Smooth muscle cell (in vitro differentiated cells): ENCODE measurements around the gene VAPA. TPM values are rescaled to one million over a fixed set of nuclear protein-coding genes. Genes with fewer than 3 reads are reported as not detected.

Experiments used
- DNase-seq: peaks from one replicate; lab custom pipeline; 2025; ENCODE audit not compliant: unreplicated experiment; lab: John Stamatoyannopoulos, UW
- H2AFZ ChIP-seq: fragments of 200-600 bp; sonication (generic); 2 replicates; pipeline ENCODE4 v1.6.0; 2016; ENCODE audit warnings: antibody characterized with exemption, low read depth, mild to moderate bottlenecking
- H3F3A ChIP-seq: fragments of 200-600 bp; sonication (generic); 2 replicates; pipeline ENCODE4 v1.6.0; 2017; ENCODE audit warnings: antibody characterized with exemption, low read depth
- H3K27ac ChIP-seq: fragments of 200-600 bp; sonication (generic); 2 replicates; pipeline ENCODE4 v1.5.1; 2016; ENCODE audit warnings: low read depth, mild to moderate bottlenecking
- H3K27me3 ChIP-seq: fragments of 200-600 bp; sonication (generic); 2 replicates; pipeline ENCODE4 v1.6.1; 2016; ENCODE audit warnings: low read depth, mild to moderate bottlenecking
- H3K36me3 ChIP-seq: fragments of 200-600 bp; sonication (generic); 2 replicates; pipeline ENCODE4 v1.5.1; 2016; ENCODE audit warnings: low read depth
- H3K4me1 ChIP-seq: fragments of 200-600 bp; sonication (generic); 2 replicates; pipeline ENCODE4 v1.5.1; 2016; ENCODE audit warnings: low read depth
- H3K4me2 ChIP-seq: fragments of 200-600 bp; sonication (generic); 2 replicates; pipeline ENCODE4 v1.6.0; 2016; ENCODE audit warnings: mild to moderate bottlenecking
- H3K4me3 ChIP-seq: fragments of 200-600 bp; sonication (generic); 2 replicates; pipeline ENCODE4 v1.5.1; 2016; ENCODE audit warnings: mild to moderate bottlenecking
- H3K79me2 ChIP-seq: fragments of 200-600 bp; sonication (generic); 2 replicates; pipeline ENCODE4 v1.6.0; 2016; ENCODE audit warnings: low read depth, mild to moderate bottlenecking
- H3K9ac ChIP-seq: fragments of 200-600 bp; sonication (generic); 2 replicates; pipeline ENCODE4 v1.6.0; 2016; ENCODE audit warnings: low read depth
- H3K9me3 ChIP-seq: fragments of 200-600 bp; sonication (generic); replicated peaks from 2 replicates; pipeline ENCODE4 v1.5.1; 2016; ENCODE audit warnings: low read depth
- H4K20me1 ChIP-seq: fragments of 200-600 bp; sonication (generic); 2 replicates; pipeline ENCODE4 v1.6.0; 2016; ENCODE audit warnings: low read depth
- WGBS: methylation state at CpG from one replicate; pipeline ENCODE4 v1.1.7; 2016; ENCODE audit warnings: low lambda C conversion rate; 5-methylcytosine and 5-hydroxymethylcytosine counted together
- polyA plus RNA-seq: library from polyadenylated mRNA; unstranded; fragments of >200 nt; fragmentation: Nextera tagmentation; extraction: Ambion mirVana; gene quantifications from 2 replicates; pipeline ENCODE4 v1.2.1, GENCODE V29; 2016
- total RNA-seq: library from RNA; depleted of rRNA; stranded (reverse); fragments of >200 nt; gene quantifications from 2 replicates; pipeline ENCODE4 v1.2.3, GENCODE V29; 2014
- TF ChIP-seq, protein P1 (sequence below): fragments of 200-600 bp; sonication (generic); IDR thresholded peaks from 2 replicates; pipeline ENCODE4 v1.5.1; 2017; ENCODE audit warnings: borderline replicate concordance, mild to moderate bottlenecking, antibody characterized with exemption; ENCODE audit not compliant: insufficient read depth, poor library complexity, severe bottlenecking

Gene VAPA
- total and polyA plus RNA-seq, 2 experiments from 2014 or later: 315 to 350 TPM

DNA sequence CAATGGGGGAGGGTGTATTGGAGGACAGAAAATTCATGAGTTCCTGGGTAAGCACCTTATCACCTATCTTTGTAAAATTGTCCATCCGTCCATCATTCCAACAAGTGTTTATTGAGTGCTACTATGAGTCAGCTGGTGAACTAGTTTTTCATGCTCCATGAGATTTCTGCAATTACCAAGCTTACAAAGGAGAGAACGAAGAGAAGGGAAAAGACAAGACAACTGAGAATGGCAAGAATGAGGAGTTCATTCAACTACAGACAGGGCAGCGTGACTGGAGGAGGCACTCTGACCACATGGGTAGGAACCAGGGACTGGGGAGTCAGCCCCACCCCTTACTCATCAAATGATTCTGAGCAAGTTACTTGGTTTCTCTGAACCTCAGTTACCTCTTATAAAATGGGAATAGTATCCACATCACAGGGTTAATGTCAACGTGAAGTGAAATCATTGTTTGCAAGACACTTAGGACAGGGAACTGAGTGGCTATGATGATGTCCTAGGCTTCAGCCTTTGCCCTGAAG, 46.7 kb upstream of the VAPA start:
- TF ChIP-seq, protein P1, sequence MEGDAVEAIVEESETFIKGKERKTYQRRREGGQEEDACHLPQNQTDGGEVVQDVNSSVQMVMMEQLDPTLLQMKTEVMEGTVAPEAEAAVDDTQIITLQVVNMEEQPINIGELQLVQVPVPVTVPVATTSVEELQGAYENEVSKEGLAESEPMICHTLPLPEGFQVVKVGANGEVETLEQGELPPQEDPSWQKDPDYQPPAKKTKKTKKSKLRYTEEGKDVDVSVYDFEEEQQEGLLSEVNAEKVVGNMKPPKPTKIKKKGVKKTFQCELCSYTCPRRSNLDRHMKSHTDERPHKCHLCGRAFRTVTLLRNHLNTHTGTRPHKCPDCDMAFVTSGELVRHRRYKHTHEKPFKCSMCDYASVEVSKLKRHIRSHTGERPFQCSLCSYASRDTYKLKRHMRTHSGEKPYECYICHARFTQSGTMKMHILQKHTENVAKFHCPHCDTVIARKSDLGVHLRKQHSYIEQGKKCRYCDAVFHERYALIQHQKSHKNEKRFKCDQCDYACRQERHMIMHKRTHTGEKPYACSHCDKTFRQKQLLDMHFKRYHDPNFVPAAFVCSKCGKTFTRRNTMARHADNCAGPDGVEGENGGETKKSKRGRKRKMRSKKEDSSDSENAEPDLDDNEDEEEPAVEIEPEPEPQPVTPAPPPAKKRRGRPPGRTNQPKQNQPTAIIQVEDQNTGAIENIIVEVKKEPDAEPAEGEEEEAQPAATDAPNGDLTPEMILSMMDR: no peak
- no peaks in the 10 kb centered on the region for H3K36me3 ChIP-seq
- H3K4me2 ChIP-seq: peak overlapping the region; percentile 15
- H4K20me1 ChIP-seq: no peaks in the 10 kb centered on the region
- 39% methylated on average over 4 of the region's 4 CpGs for WGBS
- peaks cover 17% of the 10 kb centered on the region for H3K4me1 ChIP-seq
- H3F3A ChIP-seq: peaks cover 27% of the 10 kb centered on the region
- H3K9me3 ChIP-seq: no peaks in the 10 kb centered on the region
- H2AFZ ChIP-seq: no peak overlapping the region
- no peak for DNase-seq
- H3K27me3 ChIP-seq: no peaks in the 10 kb centered on the region
- H3K79me2 ChIP-seq: no peaks in the 10 kb centered on the region
- peak overlapping the region; percentile 61 for H3K27ac ChIP-seq
- no peak overlapping the region for H3K4me3 ChIP-seq
- H3K9ac ChIP-seq: no peak overlapping the region

DNA sequence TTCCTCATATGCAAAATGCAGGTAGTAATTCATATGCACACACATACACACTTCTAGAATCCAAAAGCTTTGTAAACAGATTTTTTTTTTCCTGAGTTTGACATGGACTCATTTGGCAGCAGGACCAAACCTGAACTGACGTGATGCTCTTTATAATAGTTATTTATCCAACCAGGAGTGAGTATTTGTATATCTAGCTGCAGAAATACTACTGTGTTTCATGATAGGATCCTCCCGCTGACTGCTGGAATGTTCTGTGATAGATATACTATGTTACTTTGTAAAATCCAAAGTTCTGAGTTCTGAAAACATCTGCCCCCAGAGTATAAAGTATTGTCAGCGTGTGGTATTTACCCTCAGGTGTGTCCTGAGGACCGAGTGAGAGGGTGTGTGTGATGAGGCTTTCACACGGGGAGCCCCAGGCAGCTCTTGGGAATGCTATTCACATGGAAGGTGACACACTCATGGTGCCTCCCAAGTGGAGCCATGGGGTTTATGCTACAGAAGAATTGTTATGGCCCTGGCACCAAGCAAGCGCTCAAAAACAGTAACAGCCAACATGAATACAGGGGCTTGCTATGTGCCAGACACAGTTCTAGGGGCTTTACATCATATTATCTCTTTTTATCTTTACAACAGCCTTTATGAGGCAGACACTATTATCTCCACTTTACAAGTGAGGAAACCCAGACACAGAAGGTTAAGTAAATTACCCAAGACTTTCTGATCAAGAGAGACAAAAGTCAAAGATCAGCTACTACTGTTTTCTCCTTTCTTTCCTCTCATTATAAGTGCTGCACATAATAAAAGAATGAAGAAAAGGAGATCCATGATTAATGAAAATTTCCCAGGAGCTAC, 44.7 kb upstream of the VAPA start:
- H3K27ac ChIP-seq: peak overlapping the region; percentile 70
- 13% methylated on average over 6 of the region's 6 CpGs for WGBS

DNA sequence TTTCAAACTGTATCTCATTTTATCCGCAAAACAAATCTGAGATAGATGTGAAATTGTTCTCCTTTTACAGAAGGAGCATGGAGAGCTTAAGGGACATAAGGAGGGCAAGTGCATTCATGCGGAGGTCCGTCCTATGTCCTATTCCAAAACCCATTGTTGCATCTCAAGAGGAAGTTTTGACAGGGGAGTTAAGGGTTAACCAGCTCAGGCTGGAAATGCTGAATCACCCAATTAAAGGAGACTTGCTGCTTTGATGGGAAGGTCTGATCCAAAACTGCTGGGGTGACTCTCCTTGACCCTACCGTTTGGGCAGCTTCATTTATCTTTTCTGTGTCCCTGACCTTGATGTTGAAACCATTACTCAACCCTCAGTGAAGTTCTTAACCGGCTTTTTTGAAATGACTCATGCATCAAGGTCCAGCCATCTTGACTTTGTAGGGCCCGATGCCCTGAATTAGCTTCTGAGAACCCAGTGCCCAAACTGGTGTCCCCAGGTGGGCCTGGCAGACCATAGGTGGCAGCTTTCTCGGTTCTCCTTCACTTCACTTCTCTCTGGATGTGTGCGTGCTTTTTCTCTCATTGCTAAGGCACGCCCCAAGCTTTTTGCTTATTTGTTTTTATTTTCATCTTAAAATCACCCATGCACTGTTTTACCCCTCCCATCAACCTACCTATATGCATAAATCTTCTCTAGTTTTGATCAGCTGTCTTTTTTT, 43.9 kb upstream of the VAPA start:
- Histone ChIP-seq H3K9ac (no peak overlapping the region), H3K27me3 (no peaks in the 10 kb centered on the region), H3K79me2 (no peaks in the 10 kb centered on the region), H3K4me2 (peak overlapping the region; percentile 56), H3F3A (peaks cover 22% of the 10 kb centered on the region), H3K36me3 (no peaks in the 10 kb centered on the region), H3K4me1 (peaks cover 17% of the 10 kb centered on the region), H3K9me3 (no peaks in the 10 kb centered on the region), H2AFZ (no peak overlapping the region), H3K4me3 (no peak overlapping the region), H4K20me1 (no peaks in the 10 kb centered on the region), H3K27ac (peak overlapping the region; percentile 70)
- TF ChIP-seq, protein P1: no peak
- 31% methylated on average over 9 of the region's 9 CpGs for WGBS
- no peak for DNase-seq

More for the DNA sequence above, 44.7 kb upstream of the VAPA start:
- peak overlapping the region; percentile 56 for H3K4me2 ChIP-seq
- H3F3A ChIP-seq: peaks cover 22% of the 10 kb centered on the region
- TF ChIP-seq, protein P1: no peak
- no peak overlapping the region for H2AFZ ChIP-seq
- H3K9ac ChIP-seq: no peak overlapping the region
- H3K36me3 ChIP-seq: no peaks in the 10 kb centered on the region
- DNase-seq: no peak
- no peaks in the 10 kb centered on the region for H3K27me3 ChIP-seq
- no peaks in the 10 kb centered on the region for H3K79me2 ChIP-seq
- no peak overlapping the region for H3K4me3 ChIP-seq
- no peaks in the 10 kb centered on the region for H4K20me1 ChIP-seq
- H3K9me3 ChIP-seq: no peaks in the 10 kb centered on the region
- peaks cover 17% of the 10 kb centered on the region for H3K4me1 ChIP-seq
